ENCODE measurements around the gene CYSTM1. TPM values are rescaled to one million over a fixed set of nuclear protein-coding genes. Genes with fewer than 3 reads are reported as not detected.

Gene CYSTM1
- total RNA-seq, 1 experiment from 2014 or later: 93.5 TPM

DNA sequence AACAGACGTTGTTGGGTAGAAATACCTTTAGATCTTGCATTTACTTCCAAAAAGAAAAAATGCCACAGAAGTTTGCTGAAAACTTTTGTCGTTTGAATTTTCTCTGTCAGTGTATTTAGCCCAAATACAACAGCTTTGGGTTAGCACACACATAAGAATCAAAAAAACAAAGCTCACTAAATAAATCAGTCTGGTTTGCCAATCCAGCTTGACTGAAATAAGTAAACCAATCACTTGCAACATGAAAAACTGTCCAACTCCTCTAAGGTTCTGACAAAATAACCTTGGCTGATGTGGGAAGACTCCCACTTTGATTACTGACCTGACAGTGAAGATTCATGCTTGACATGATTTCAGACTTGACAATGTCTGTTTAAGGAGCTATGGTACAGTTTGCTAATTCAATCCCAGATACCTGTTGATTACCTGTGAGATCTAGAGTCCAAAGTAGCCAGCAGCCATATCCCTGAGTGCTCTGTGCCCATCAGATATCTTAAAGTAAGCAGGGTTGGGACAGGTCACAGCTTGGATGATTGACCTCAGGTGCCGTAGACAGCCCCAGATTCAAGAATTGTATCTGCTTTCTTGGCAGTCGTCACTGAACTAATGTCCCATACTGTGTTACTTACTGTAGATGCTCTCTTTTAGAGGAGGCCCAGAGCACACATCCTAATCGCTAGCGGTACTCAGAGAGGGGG, 48.5 kb upstream of the CYSTM1 start:
- no peak overlapping the region for H3K4me3 Mint-ChIP-seq (ENCODE audit: unreplicated experiment)

GRCh38 chr5:140128376-140128775, 46.6 kb upstream of the CYSTM1 start:
- Mint-ChIP-seq H3K27ac (ENCODE audit: unreplicated experiment) (no peak overlapping the region), H3K36me3 (ENCODE audit: insufficient read depth, unreplicated experiment) (no peaks in the 10 kb centered on the region), H3K4me3 (ENCODE audit: unreplicated experiment) (no peak overlapping the region), H3K9me3 (ENCODE audit: unreplicated experiment) (no peaks in the 10 kb centered on the region), H3K27me3 (ENCODE audit: insufficient read depth, unreplicated experiment) (no peaks in the 10 kb centered on the region), H3K4me1 (ENCODE audit: low read depth, unreplicated experiment) (no peaks in the 10 kb centered on the region)
- intact Hi-C loops (cut with micrococcal nuclease; ENCODE audit: unreplicated experiment): no loop called here
- Histone ChIP-seq H3K4me1 (no peaks in the 10 kb centered on the region), H3K4me3 (ENCODE audit: low read depth, low read length) (no peak overlapping the region), H3K27me3 (replicated peaks; ENCODE audit: control insufficient read depth, insufficient read depth, low read length) (no peaks in the 10 kb centered on the region), H3K36me3 (ENCODE audit: control insufficient read depth, insufficient read depth, low read length) (no peaks in the 10 kb centered on the region), H3K9me3 (no peaks in the 10 kb centered on the region)
- BruUV-seq (replicated peaks): no TSS peak
- no peak for DNase-seq
- ChIA-PET CTCF (no interaction called here), POLR2A (no interaction called here)
- no peak for TF ChIP-seq CTCF (IDR thresholded peaks at IDR 0.05; ENCODE audit: insufficient read depth in 1 of 2, low read depth in 1 of 2, low read length in 1 of 2, severe bottlenecking in 1 of 2, unreplicated experiment in 1 of 2)

More for the DNA sequence above, 48.5 kb upstream of the CYSTM1 start:
- H3K36me3 Mint-ChIP-seq (ENCODE audit: insufficient read depth, unreplicated experiment): no peaks in the 10 kb centered on the region
- no peak for DNase-seq
- Histone ChIP-seq H3K27me3 (replicated peaks; ENCODE audit: control insufficient read depth, insufficient read depth, low read length) (no peaks in the 10 kb centered on the region), H3K4me3 (ENCODE audit: low read depth, low read length) (no peak overlapping the region), H3K36me3 (ENCODE audit: control insufficient read depth, insufficient read depth, low read length) (no peaks in the 10 kb centered on the region), H3K4me1 (no peaks in the 10 kb centered on the region), H3K9me3 (no peaks in the 10 kb centered on the region)
- no peak overlapping the region for H3K27ac Mint-ChIP-seq (ENCODE audit: unreplicated experiment)
- no peaks in the 10 kb centered on the region for H3K9me3 Mint-ChIP-seq (ENCODE audit: unreplicated experiment)
- CTCF ChIA-PET: interaction anchor here (1.2 kb wide), 1 partner anchor 18 kb away, joined by 3 read pairs; no protein-coding TSS in a partner anchor
- no peak for TF ChIP-seq CTCF (IDR thresholded peaks at IDR 0.05; ENCODE audit: insufficient read depth in 1 of 2, low read depth in 1 of 2, low read length in 1 of 2, severe bottlenecking in 1 of 2, unreplicated experiment in 1 of 2)
- no peaks in the 10 kb centered on the region for H3K4me1 Mint-ChIP-seq (ENCODE audit: low read depth, unreplicated experiment)
- intact Hi-C loops (cut with micrococcal nuclease; ENCODE audit: unreplicated experiment): no loop called here
- BruUV-seq (replicated peaks): no TSS peak
- POLR2A ChIA-PET: interaction anchor here (0.5 kb wide), 1 partner anchor 8 kb away, joined by 5 read pairs; no protein-coding TSS in a partner anchor
- no peaks in the 10 kb centered on the region for H3K27me3 Mint-ChIP-seq (ENCODE audit: insufficient read depth, unreplicated experiment)

DNA sequence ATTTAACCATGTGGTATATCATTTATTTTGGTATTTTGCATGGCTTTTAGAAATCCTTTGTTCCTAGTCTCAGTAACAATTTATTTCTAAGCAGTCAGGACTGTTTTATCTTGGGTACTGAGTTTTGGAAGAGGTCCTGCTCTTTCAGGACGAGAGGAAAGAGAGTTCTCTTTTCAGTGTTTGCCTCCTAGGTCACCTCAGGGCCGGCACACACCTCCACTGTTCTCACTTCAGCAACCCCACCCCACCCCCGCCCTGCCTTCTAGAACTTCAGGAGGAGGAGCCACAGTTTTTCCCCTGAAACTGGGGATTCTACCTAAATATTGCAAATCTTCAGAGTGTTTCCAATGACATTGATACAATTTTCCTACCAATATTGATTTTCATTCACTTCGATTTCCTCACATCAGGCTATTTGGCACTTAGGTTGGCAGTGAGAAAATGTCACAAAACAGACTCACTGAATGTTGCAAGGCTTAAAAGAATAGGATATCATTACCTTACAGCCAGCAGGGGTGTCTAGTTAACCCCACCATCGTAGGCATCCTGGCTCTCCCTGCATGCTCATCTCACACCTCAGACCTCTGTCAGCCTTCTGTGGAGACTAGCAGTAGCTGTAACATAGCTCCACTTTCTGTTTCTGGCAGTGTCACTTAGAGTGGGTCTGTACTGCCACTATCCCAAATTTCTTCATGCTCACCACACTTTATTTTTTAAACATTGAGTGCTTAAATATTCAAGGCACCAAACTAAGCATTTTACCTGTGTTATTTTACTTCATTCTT, 43.8 kb upstream of the CYSTM1 start:
- no peaks in the 10 kb centered on the region for H3K4me1 Mint-ChIP-seq (ENCODE audit: low read depth, unreplicated experiment)
- no peak overlapping the region for H3K27ac Mint-ChIP-seq (ENCODE audit: unreplicated experiment)
- H3K9me3 ChIP-seq: no peaks in the 10 kb centered on the region
- H3K9me3 Mint-ChIP-seq (ENCODE audit: unreplicated experiment): no peaks in the 10 kb centered on the region
- no TSS peak for BruUV-seq (replicated peaks)
- DNase-seq: no peak
- H3K4me3 ChIP-seq (ENCODE audit: low read depth, low read length): no peak overlapping the region
- H3K27me3 Mint-ChIP-seq (ENCODE audit: insufficient read depth, unreplicated experiment): no peaks in the 10 kb centered on the region
- CTCF ChIA-PET: interaction anchor here (0.9 kb wide), 1 partner anchor 355 kb away, joined by 3 read pairs; no protein-coding TSS in a partner anchor
- no peaks in the 10 kb centered on the region for H3K4me1 ChIP-seq
- no peaks in the 10 kb centered on the region for H3K36me3 Mint-ChIP-seq (ENCODE audit: insufficient read depth, unreplicated experiment)
- POLR2A ChIA-PET: no interaction called here
- no peaks in the 10 kb centered on the region for H3K27me3 ChIP-seq (replicated peaks; ENCODE audit: control insufficient read depth, insufficient read depth, low read length)
- intact Hi-C loops (cut with micrococcal nuclease; ENCODE audit: unreplicated experiment): no loop called here
- no peak overlapping the region for H3K4me3 Mint-ChIP-seq (ENCODE audit: unreplicated experiment)
- no peaks in the 10 kb centered on the region for H3K36me3 ChIP-seq (ENCODE audit: control insufficient read depth, insufficient read depth, low read length)
- TF ChIP-seq CTCF (IDR thresholded peaks at IDR 0.05; ENCODE audit: insufficient read depth in 1 of 2, low read depth in 1 of 2, low read length in 1 of 2, severe bottlenecking in 1 of 2, unreplicated experiment in 1 of 2): no peak

Data from Caco-2 (cell line).